ENCODE data around the gene SSR1. TPM values are rescaled to one million over a fixed set of nuclear protein-coding genes. Genes with fewer than 3 reads are reported as not detected.

SSR1 gene
- total RNA-seq, 1 experiment from 2014 or later, result 318 TPM

DNA sequence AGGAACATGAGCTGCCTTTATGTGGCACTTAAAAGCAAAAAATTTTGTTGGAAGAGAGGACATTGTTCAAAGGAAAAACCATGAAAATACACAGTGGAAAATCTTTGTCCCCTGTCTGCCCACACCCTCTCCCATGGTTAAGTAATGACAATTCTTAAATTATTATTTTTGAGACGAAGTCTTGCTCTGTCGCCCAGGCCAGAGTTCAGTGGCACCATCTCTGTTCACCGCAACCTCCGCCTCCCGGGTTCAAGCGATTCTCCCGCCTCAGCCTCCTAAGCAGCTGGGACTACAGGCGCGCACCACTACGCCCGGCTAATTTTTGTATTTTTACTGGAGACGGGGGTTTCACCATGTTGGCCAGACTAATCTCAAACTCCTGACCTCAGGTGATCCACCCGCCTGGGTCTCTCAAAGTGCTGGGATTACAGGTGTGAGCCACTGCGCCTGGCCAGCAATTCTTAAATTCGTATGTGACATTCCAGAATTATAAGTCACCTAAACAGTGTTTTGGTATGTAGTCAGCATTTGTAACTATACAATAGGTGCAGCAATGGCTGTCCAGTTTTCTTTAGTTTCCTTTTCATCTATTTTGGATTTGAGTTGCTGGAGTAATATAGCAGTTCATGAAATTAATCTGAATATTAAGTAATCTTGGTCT is 636 bp upstream of the SSR1 start:
- no peak for DNase-seq (ENCODE audit: unreplicated experiment)
- TF ChIP-seq, protein P1, sequence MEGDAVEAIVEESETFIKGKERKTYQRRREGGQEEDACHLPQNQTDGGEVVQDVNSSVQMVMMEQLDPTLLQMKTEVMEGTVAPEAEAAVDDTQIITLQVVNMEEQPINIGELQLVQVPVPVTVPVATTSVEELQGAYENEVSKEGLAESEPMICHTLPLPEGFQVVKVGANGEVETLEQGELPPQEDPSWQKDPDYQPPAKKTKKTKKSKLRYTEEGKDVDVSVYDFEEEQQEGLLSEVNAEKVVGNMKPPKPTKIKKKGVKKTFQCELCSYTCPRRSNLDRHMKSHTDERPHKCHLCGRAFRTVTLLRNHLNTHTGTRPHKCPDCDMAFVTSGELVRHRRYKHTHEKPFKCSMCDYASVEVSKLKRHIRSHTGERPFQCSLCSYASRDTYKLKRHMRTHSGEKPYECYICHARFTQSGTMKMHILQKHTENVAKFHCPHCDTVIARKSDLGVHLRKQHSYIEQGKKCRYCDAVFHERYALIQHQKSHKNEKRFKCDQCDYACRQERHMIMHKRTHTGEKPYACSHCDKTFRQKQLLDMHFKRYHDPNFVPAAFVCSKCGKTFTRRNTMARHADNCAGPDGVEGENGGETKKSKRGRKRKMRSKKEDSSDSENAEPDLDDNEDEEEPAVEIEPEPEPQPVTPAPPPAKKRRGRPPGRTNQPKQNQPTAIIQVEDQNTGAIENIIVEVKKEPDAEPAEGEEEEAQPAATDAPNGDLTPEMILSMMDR (IDR thresholded peaks at IDR 0.05; ENCODE audit: unreplicated experiment), result no peak
- ChIA-PET POLR2A (interaction anchor here (0.6 to 5.7 kb wide), 20 partner anchors 11 to 301 kb away, joined by 3 to 114 read pairs (median 3); partner anchors contain the start of genes CAGE1, RIOK1 and SNRNP48), CTCF (interaction anchor here (0.6 to 2.4 kb wide), 5 partner anchors 17 to 502 kb away, joined by 3 to 14 read pairs (median 3); partner anchors contain the start of gene RIOK1)
- Mint-ChIP-seq H3K27ac (ENCODE audit: low read depth, unreplicated experiment) (peak overlapping the region; percentile 83), H3K4me1 (ENCODE audit: insufficient read depth, unreplicated experiment) (peaks cover 8% of the 10 kb centered on the region), H3K27me3 (ENCODE audit: insufficient read depth, unreplicated experiment) (no peaks in the 10 kb centered on the region), H3K36me3 (ENCODE audit: insufficient read depth, unreplicated experiment) (peaks cover 20% of the 10 kb centered on the region), H3K4me3 (ENCODE audit: unreplicated experiment) (peak overlapping the region; percentile 91), H3K9me3 (ENCODE audit: unreplicated experiment) (no peaks in the 10 kb centered on the region)
- intact Hi-C loops (cut with micrococcal nuclease), result loop anchor here (1.0 to 5.0 kb wide), 3 partner anchors 34 to 229 kb away; partner anchors contain the start of genes CAGE1, DSP and RIOK1
- TSS peak; percentile 92 for BruUV-seq (replicated peaks)

GRCh38 chr6:7311917-7312615 is 933 bp downstream of the SSR1 start:
- ChIA-PET CTCF (interaction anchor here (0.6 to 2.4 kb wide), 2 partner anchors 46 to 79 kb away, joined by 3 to 14 read pairs; partner anchors contain the start of gene RIOK1), POLR2A (interaction anchor here (0.6 to 5.7 kb wide), 27 partner anchors 9 to 279 kb away, joined by 3 to 114 read pairs (median 4); partner anchors contain the start of genes CAGE1, DSP, RIOK1 and SNRNP48)
- intact Hi-C loops (cut with micrococcal nuclease), result loop anchor here (2.0 to 5.0 kb wide), 2 partner anchors 230 to 303 kb away; partner anchors contain the start of gene DSP
- Mint-ChIP-seq H3K27ac (ENCODE audit: low read depth, unreplicated experiment) (peak overlapping the region; percentile 83), H3K4me3 (ENCODE audit: unreplicated experiment) (peak overlapping the region; percentile 91), H3K27me3 (ENCODE audit: insufficient read depth, unreplicated experiment) (no peaks in the 10 kb centered on the region), H3K9me3 (ENCODE audit: unreplicated experiment) (no peaks in the 10 kb centered on the region), H3K36me3 (ENCODE audit: insufficient read depth, unreplicated experiment) (peaks cover 35% of the 10 kb centered on the region), H3K4me1 (ENCODE audit: insufficient read depth, unreplicated experiment) (peaks cover 18% of the 10 kb centered on the region)
- DNase-seq (ENCODE audit: unreplicated experiment), result peak; percentile 54
- BruUV-seq (replicated peaks), result no TSS peak
- TF ChIP-seq, protein P1 (IDR thresholded peaks at IDR 0.05; ENCODE audit: unreplicated experiment), result no peak

DNA sequence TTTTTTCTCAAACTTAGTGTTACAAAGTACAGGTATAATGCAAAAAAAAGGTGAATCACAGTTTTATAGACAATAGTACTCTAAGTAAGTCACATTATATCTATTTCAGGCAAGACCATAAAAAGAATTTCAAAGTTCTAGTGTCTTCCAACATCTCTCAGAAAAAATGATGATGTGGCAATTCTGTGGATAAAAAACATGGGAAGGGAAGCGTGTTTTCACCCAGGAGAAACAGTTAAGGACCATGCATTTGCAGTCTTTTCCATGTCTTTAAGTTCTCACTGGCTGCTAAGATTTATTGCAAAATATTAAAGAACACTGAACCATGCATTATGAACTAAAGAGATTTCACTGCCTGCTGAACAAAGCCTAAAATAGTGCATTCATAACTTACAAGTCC is 1.8 kb downstream of the SSR1 start:
- CTCF ChIA-PET, result interaction anchor here (1.0 to 2.4 kb wide), 2 partner anchors 79 to 80 kb away, joined by 4 to 14 read pairs; partner anchors contain the start of gene RIOK1
- H3K36me3 Mint-ChIP-seq (ENCODE audit: insufficient read depth, unreplicated experiment), result peaks cover 44% of the 10 kb centered on the region
- TF ChIP-seq, protein P1 (IDR thresholded peaks at IDR 0.05; ENCODE audit: unreplicated experiment), result no peak
- peak overlapping the region; percentile 23 for H3K27ac Mint-ChIP-seq (ENCODE audit: low read depth, unreplicated experiment)
- DNase-seq (ENCODE audit: unreplicated experiment), result peak; percentile 3
- intact Hi-C loops (cut with micrococcal nuclease), result loop anchor here (2.0 to 5.0 kb wide), 2 partner anchors 231 to 304 kb away; partner anchors contain the start of gene DSP
- H3K4me3 Mint-ChIP-seq (ENCODE audit: unreplicated experiment), result peak overlapping the region; percentile 91
- peaks cover 18% of the 10 kb centered on the region for H3K4me1 Mint-ChIP-seq (ENCODE audit: insufficient read depth, unreplicated experiment)
- no peaks in the 10 kb centered on the region for H3K27me3 Mint-ChIP-seq (ENCODE audit: insufficient read depth, unreplicated experiment)
- BruUV-seq (replicated peaks), result no TSS peak
- H3K9me3 Mint-ChIP-seq (ENCODE audit: unreplicated experiment), result no peaks in the 10 kb centered on the region
- POLR2A ChIA-PET, result interaction anchor here (0.6 to 5.7 kb wide), 13 partner anchors 8 to 664 kb away, joined by 3 to 114 read pairs (median 6); partner anchors contain the start of genes CAGE1 and RIOK1

Measured in MCF 10A (cell line).